NCI-H69 (cell line): Measurements from ENCODE around the gene CFAP20DC.
"Not testable (repeated sequence)": the region's sequence is repeated elsewhere in the genome, so short reads cannot be mapped to it uniquely, and the experiment has no call there.

Source experiments
- DNase-seq: peaks from one replicate; lab custom pipeline; 2025; lab: John Stamatoyannopoulos, UW

Gene CFAP20DC

DNA sequence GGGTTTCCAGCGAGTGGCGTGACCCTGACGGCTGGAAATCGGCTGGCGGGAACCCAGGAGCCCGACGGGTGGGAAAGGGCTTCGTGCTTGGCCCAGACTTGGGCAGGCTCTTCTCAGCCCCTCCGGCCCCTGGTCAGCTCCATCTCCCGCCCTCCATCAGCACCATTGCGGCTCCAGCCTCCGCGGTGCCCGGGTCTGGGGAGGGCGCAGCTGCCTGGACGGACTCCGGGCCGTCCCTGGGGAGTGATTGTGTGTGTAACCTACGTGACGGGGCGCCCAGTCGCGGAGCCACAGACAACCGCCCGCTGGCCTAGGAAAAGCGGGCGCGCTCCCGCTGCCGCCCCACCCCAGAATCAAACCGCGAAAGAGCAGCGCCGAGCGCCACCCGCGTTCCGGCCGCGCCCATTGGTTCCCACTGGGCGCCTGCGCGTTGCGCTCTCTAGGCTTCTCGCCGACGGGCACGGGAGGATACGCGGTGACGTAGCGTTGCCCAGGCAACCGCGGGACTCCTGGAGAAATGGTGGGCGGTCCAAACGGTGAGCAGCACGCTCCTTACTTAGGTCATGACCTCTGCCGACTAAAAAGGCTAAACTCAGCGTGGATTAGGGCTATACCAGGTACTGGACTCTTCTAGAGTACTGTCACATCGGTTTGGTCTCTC is at the start of gene CFAP20DC:
Gene CFAP20DC, minus strand, starts transcription at position 355 of the 661 bp plus-strand sequence. CDS start 394 bp downstream, outside the sequence.
- peak; percentile 97 for DNase-seq

DNA sequence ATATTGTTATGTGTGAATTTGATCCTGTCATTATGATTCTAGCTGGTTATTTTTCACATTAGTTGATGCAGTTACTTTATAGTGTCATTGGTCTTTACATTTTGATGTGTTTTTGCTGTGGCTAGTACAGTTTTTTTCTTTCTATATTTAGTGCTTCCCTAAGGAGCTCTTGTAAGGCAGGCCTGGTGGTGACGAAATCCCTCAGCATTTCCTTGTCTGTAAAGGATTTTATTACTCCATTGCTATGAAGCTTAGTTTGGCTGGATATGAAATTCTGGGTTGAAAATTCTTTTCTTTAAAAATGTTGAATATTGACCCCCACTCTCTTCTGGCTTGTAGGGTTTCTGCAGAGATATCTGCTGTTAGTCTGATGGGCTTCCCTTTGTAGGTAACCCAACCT is 48.7 kb upstream of the CFAP20DC start:
- not testable (repeated sequence) for DNase-seq

DNA sequence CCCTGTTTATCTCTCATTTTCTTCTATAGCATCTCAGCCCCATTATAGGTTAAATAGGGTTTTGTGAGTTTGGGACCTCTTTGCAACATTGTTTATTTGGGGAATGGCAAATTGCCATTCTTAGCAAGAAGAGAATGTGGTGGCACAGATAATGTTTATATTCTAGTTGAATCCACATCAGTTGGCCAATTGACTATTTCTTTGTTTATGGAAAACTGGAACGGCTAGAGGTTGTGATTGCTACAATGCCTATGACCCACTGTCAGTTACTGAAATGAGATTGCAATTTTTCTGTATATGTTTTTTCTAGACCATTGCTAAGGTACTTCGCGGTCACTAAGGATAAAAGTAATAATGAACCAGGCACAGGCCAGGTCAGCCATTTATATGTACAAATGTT is 44.6 kb upstream of the CFAP20DC start:
- no peak for DNase-seq

DNA sequence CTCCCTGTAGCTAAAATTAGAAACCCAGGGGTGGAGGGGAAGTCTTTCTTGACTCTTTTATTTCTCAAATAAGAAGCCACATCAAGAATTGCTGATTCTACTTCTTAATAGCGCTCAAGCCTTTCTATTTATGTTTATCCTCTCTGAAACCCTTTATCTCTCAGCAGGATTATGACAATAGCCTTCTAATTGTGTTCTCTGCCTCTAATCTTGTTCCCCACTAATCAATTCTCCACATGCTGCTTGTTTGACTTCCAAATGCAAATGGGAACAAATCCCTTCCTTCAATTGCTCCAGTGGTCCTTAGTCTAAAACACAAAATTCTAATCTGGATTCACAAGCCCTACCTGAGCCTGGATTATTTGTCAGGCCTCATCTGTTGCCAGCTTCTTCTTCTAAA is 43.7 kb upstream of the CFAP20DC start:
- DNase-seq: no peak

DNA sequence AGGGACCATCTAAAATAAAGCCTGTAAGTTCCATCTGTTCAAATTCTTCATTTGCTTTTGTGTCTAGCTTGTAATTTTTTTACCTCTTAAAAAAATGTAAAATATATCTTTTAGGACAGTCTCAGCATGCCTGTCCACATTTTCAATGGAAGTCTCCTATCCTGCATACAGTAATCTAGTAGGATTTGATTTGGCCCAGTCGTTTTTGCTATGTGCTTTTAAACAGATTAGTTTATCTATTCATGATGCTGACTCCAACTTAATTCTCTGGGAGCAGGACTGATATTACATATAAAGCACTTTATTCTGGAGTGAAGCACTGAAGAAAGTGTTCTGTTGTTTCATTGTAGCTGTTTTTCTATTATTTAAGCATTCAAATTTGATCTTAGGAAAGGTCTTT is 38.9 kb upstream of the CFAP20DC start:
- no peak for DNase-seq

DNA sequence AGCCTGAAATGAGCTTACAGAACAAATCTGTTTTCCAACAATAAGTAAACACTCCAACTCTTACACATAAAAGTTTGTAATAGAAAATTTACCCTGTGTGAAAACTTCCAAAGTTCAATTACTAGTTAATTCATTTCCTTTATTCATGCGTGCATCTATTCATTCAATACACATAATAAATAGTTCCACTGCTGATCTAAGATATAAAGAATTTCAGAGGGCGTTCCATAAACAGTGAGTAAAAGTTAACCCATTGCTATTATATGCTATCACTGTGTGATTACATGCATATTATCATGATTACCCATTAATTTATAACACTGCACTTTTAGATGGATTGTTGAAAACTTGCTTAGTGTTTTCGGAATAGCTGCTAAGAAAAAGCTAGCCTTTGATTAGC is 36.2 kb upstream of the CFAP20DC start:
- DNase-seq: peak; percentile 4

DNA sequence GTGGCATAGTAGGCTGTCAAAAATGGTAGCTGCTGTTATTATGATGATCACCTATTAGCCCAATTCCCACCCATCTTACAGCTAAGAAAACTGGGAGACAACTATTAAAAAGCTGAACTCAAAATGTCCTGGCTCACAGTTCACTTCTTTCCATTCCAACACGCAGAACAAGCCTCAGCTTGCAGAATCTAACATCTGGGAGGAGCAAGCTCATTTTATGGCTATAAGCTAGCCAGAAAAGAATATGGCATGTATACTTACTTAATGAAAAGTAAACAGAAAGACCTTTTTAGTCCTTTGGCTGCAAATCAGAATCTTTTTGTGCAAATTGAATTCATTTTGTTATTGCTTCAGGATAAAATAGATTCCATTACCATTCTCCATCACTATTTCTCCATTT is 34.8 kb upstream of the CFAP20DC start:
- DNase-seq: peak; percentile 86

DNA sequence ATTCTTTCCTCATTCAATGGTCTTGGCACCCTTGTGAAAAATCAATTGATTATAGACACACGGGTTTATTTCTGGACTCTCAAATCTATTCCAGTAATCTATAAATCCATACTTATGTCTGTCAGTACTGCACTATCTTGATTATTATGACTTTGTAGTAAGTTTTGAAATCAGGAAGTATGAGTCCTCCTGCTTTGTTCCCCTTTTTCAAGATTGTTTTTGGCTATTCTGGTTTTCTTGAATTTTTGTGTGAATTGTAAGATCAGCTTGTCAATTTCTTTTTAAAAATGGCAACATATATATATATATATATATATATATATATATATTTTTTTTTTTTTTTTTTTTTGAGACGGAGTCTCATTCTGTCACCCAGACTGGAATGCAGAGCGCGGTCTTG is 32.3 kb upstream of the CFAP20DC start:
- DNase-seq: no peak

DNA sequence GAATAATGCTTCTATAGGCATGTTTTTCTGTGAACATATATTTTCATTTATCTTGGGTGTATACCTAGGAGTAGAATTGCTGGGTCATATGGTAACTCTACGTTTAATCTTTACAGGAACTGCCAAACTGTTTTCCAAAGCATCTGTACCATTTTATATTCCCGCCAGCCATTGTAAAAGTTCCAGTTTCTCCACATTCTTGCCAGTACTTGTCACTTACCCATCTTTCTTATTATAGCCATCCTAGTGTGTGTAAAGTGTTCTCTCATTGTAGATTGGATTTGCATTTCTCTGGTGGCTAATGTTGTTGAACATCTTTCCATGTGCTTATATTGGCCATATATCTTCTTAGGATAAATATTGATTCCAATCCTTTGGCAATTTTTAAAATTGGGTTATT is 31.2 kb upstream of the CFAP20DC start:
- DNase-seq: no peak

DNA sequence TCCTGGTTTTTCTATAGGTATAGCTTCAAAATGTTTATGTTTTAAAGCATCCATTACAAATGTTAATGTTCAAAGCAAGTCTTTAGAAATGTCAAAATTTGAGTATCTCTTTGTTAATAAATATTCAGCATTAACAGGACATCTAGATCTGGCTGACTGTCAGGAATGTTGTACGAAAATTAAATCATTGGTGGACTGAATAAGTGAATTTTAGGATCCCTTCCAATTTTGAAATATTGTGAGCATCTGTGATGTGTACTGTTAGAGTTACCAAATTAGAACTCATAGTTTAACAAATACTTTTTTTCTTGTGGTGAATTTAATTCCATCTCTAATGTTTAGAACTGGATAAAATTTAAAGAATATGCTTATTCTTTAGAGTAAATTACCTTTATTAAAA is 30.1 kb upstream of the CFAP20DC start:
- no peak for DNase-seq

DNA sequence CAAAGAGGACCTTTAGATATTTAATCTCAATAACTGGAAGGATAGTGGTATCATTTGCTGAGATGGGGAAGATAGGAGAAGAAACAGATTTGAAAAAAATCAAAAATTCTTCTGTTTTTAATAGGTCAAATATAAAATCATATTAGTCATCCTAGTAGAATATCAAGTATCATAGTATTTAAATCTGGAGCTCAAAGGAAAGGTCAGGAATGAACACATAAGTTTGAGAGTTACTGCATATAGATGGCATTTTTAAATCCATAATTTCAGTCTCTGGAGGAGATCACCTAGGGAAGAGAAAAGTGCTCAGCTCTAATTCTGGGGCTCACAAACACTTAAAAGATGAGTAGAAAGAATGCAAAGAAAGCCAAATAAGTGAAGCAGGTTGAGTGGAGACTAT is 24.9 kb upstream of the CFAP20DC start:
- DNase-seq: no peak

DNA sequence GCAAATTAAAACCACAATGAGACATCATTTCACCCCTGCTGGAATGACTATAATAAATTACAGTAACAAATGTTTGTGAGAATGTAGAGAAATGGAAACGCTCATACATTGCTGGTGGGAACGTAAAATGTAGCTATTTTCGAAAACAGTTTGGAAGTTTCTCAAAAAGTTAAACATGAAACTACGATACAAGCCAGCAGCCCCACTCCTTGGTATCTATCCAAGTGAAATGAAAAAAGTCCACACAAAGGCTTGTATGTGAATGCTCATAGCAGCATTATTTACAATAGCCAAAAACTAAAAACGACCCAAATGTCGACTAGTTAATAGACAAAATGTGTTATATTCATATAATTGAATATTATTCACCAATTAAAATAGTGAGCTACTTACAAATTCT is 22.9 kb upstream of the CFAP20DC start:
- DNase-seq: no peak

DNA sequence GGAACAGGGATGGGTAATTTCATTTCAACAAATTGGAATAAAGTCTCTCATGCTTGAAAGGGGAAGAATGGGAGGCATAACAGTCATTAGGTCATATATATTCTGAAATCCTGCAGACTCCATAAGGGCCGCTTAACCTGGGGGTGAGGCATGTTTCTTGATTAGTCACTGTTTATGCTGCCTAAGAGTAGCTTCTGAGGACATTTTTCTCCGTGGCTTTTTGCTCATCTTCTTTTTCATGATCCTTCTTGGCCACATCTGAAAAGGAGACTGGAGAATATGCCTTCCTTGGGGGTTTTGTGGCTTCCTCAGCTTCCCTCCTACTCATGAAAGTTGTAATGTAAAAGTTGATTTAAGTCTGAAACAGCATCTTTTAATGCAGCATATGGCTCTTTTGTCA is 20.0 kb upstream of the CFAP20DC start:
- DNase-seq: no peak

DNA sequence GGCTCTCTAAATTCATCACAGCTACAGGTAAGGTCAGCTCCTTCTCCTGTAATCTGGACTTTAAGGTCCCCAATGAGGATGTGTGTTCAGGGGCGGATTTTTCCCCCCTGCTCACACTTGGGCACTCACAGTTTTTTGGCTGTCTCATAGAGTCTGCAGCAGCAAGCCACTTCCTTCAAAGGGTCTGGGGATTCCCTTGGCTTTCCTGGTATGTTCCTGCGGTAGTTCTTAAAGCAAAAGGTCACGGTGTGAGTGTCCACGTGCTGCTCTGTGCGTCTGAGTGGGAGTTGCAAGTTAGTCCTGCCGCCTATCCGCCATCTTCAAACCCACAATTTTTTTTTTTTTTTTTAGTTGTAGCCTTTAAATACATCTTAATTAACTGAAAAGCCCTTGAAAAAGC is 15.4 kb upstream of the CFAP20DC start:
- DNase-seq: no peak

DNA sequence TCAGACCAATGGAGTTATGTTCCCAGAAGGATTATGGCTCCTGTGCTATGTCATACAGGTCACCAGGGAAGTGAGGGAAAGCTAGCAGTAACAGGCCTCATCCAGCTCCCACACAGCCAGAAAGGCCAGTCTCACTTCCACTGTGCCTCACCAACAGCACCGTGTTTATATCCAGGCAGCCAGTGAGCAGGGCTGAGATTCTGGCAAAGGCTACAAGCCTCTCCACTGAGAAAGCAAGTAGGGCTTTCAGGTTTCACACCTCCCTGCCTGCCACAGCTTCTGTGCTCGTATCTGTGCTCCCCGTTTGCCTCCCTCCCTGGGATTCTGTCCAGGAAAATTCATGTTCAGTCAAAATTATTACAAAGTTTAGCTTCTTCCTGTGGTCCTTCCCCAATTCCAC is 14.9 kb upstream of the CFAP20DC start:
- no peak for DNase-seq

DNA sequence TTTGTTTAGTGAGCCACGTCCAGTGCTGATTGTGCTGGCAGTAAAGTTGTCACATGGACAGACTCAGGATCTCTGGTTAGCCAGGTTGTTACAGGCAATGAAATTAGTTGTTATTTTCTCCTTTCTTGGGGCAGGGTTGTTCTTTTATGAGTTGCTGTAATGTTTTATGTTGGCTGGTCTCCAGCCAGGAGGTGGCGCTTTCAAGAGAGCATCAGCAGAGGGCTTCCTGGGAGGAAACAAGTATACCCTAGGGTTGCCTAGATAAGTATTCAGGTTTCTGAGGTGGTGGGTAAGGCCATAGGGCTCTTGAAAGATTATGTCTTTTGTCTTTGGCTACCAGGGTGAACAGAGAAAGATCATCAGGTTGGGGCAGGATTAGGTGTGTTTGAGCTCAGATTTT is 14.5 kb upstream of the CFAP20DC start:
- no peak for DNase-seq

DNA sequence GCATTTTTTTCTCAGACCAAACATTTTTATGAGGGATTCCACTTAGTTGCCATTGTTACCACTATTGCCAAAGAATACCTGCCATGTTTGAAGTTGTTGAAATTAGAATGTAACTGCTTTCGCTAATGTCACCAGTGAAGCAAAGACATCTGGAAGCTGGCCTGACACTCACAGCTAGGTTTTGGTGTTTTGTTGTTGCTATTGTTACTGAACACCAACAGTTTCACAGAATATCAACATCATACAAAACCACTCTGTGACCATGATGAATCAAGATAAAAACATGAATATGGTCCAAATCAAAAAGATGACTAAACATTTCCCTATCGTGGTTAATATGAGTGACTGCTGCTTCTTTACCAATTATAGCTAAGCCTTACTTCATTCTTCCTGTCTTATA is 6.9 kb upstream of the CFAP20DC start:
- no peak for DNase-seq

DNA sequence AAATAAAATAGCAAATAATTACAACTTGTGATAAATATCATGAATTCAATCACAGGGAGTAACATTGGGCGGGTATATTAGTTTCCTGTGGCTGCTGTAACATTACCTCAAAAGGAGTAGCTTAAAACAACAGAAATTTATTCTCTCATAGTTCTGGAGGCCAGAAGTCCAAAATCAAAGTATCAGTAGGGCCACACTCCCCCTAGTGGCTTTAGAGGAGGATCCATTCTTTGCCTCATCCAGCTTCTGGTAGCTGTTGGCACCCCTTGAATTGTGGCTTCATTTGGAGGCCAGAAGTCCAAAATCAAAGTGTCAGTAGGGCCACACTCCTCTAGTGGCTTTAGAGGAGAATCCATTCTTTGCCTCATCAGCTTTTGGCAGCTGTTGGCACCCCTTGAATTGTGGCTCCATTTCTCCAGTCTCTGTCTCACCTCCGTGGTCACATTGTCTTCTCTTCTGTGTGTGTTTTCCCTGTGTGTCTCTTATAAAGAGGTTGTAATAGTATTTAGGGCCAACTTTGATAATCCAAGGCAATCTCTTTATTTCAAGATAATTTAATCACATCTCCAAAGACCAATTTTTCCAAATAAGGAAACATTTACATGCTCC is 3.1 kb upstream of the CFAP20DC start:
- DNase-seq: peak; percentile 60

DNA sequence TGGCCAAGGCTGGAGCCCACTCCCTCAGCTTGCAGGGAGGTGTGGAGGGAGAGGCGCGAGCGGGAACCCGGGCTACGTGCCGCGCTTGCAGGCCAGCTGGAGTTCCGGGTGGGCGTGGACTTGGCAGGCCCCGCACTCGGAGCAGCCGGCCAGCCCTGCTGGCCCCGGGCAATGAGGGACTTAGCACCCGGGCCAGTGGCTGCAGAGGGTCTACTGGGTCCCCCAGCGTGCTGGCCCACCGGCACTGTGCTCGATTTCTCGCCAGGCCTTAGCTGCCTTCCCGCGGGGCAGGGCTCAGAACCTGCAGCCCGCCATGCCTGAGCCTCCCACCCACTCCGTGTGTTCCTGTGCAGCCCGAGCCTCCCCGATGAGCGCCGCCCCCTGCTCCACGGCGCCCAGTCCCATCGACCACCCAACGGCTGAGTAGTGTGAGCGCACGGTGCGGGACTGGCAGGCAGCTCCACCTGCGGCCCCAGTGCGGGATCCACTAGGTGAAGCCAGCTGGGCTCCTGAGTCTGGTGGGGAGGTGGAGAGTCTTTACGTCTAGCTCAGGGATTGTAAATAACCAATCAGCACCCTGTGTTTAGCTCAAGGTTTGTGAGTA is 1.1 kb upstream of the CFAP20DC start:
- not testable (repeated sequence) for DNase-seq

DNA sequence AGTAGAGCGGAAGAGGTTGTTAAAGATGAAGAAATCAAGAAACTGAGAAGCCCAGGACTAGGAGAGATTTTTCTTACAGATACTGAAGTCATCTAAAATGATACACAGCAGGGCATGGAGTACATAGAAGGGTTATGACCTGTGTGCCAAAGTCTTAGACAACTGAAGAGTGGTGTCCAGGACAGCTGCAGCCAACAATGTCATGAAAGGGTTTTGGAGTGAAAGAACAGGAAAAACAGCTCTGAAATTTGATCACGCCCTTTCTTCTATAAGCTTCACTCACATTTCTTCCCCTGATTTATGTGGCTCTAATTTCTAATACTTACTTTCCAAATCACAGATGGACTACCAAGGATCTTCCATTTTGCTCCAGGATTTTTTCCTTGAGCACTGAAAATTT is 3.0 kb downstream of the CFAP20DC start:
- DNase-seq: peak; percentile 62

DNA sequence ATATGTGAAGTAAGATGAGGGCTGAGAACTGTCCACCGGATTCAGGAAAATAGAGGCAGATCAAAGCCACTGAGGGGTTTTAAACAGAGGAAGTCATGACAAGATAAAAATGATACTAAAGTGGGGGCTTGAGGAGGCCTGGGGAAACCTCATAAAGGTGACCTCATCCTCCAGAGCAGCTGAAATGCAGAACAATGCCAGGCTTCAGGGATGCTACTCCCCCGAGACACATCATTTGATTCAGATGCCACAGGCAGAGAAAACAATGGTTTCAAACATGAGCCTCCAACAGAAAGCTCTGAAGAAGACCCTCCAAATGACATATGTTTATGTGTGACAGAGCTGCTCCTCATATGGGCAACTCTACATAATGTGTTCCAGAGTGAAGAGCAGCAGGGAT is 6.4 kb downstream of the CFAP20DC start:
- DNase-seq: peak; percentile 84

DNA sequence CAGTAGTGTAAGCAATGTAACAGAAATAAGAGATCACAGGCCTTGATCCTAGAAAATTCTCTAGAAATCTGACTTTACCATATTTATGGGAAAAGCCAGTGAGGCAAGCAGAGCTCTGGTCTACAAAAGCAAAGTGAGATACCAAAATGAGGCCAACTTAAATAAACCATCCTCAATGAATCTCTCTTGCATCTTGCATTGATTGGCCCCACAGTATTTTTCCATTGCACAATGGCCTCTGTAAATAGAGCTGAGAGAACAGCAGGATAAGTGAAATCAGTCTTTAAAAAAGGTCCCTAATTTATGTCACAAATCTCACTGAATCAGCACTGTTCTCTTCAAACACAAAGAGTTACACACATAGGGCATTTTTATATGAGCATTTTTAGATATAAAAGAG is 8.9 kb downstream of the CFAP20DC start:
- DNase-seq: peak; percentile 51

DNA sequence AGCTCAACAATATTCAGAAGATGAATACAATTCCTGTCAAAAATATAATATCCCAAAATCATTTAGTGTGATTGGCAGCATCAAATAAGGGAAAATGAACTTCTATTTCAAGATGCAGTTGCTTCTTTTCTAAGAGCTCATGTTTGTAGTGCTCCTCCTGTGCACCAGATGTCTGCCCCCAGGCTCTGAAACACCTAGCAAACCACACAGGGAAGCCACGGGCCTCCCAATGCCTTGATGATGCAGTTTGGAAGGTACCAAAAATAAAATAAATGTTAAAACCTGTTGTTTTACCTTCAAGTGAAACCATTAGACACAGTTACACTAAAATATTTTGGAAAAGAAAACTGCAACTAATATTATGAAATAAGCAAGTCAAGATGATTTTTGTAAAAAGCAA is 22.2 kb downstream of the CFAP20DC start:
- peak; percentile 91 for DNase-seq

DNA sequence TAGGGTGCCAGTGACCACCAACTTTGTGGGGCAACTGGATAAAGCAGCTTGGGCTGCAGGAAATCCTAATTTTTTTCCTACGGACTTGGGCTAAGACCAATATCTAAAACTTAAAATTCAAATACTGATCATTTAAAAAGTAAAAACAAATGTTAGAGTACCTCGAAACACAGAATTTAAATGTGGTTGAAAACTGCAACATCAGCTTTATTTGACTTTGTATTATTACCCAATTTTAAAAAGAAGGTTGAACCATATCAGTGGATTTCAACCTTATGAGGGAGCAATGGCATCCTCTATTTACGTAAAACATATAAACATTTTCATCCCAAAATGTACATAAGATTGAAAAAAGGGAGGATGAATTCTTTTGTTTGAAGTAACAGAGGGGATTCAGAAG is 26.2 kb downstream of the CFAP20DC start:
- DNase-seq: no peak
